Astrocyte of the hippocampus (primary cell): ENCODE results near the gene METTL27.
A peak's percentile ranks its signal among the peaks of the same experiment; 100 is the strongest.
"Not testable (repeated sequence)": the region's sequence is repeated elsewhere in the genome, so short reads cannot be mapped to it uniquely, and the experiment has no call there.

ENCODE experiments used
- DNase-seq: peaks from one replicate; pipeline ENCODE4 v3.0.0; 2011; ENCODE audit warnings: low read depth, low spot score

Gene METTL27

GRCh38 chr7:73839290-73839689 is 3.0 kb downstream of the METTL27 start:
- DNase-seq = no peak

GRCh38 chr7:73838642-73839041 is 3.7 kb downstream of the METTL27 start:
- no peak for DNase-seq

GRCh38 chr7:73837167-73837566 is 5.1 kb downstream of the METTL27 start:
- DNase-seq = not testable (repeated sequence)

- DNase-seq = no peak
Measured at GRCh38 chr7:73834626-73835191, 7.6 kb downstream of the METTL27 start.

GRCh38 chr7:73833251-73833919 is 8.9 kb downstream of the METTL27 start:
- no peak for DNase-seq

- DNase-seq = no peak
Measured at GRCh38 chr7:73832806-73833205, 9.5 kb downstream of the METTL27 start.

GRCh38 chr7:73831834-73832651 is 10.3 kb downstream of the METTL27 start:
- DNase-seq = no peak

GRCh38 chr7:73831584-73831833 is 10.8 kb downstream of the METTL27 start:
- DNase-seq = no peak

- peak; percentile 62 for DNase-seq
Measured at GRCh38 chr7:73830681-73831583, 11.4 kb downstream of the METTL27 start, which contains the start of gene CLDN4. TSS of gene CLDN4 (plus strand) at chr7:73830996. CDS start at chr7:73831202, 206 bp downstream.

- no peak for DNase-seq
Measured at GRCh38 chr7:73829921-73830680, 12.2 kb downstream of the METTL27 start.

GRCh38 chr7:73829505-73829904 is 12.8 kb downstream of the METTL27 start:
- DNase-seq = no peak

GRCh38 chr7:73828972-73829371 is 13.3 kb downstream of the METTL27 start:
- DNase-seq = no peak

- peak; percentile 49 for DNase-seq
Measured at GRCh38 chr7:73828107-73828803, 14.1 kb downstream of the METTL27 start.

GRCh38 chr7:73827567-73828106 is 14.7 kb downstream of the METTL27 start:
- DNase-seq = peak; percentile 28

GRCh38 chr7:73824986-73825385 is 17.3 kb downstream of the METTL27 start:
- DNase-seq = peak; percentile 26

GRCh38 chr7:73823873-73824592 is 18.3 kb downstream of the METTL27 start:
- no peak for DNase-seq

- no peak for DNase-seq
Measured at GRCh38 chr7:73823257-73823656, 19.1 kb downstream of the METTL27 start.

GRCh38 chr7:73822319-73823173 is 19.8 kb downstream of the METTL27 start:
- DNase-seq = peak; percentile 79
